Measurements from ENCODE around the gene SPATS2.

The SPATS2 gene

DNA sequence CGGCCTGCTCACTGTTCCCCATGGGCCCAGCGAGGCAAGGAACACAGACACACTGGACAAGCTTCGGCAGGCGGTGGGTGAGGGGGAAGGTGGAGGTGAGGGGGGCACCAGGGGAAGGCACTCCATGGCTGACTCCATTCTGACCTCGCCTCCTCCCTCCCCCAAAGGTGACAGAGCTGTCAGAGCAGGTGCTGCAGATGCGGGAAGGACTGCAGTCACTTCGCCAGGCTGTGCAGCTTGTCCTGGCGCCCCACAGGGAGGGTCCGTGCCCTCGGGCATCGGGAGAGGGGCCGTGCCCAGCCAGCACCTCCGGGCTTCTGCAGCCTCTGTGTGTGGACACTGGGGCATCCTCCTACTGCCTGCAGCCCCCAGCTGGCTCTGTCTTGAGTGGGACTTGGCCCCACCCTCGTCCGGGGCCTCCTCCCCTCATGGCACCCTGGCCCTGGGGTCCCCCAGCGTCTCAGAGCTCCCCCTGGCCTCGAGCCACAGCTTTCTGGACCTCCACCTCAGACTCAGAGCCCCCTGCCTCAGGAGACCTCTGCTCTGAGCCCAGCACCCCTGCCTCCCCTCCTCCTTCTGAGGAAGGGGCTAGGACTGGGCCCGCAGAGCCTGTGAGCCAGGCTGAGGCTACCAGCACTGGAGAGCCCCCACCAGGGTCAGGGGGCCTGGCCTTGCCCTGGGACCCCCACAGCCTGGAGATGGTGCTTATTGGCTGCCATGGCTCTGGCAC lies 190.1 kb downstream of the SPATS2 start:
- TF ChIP-seq, protein P1, sequence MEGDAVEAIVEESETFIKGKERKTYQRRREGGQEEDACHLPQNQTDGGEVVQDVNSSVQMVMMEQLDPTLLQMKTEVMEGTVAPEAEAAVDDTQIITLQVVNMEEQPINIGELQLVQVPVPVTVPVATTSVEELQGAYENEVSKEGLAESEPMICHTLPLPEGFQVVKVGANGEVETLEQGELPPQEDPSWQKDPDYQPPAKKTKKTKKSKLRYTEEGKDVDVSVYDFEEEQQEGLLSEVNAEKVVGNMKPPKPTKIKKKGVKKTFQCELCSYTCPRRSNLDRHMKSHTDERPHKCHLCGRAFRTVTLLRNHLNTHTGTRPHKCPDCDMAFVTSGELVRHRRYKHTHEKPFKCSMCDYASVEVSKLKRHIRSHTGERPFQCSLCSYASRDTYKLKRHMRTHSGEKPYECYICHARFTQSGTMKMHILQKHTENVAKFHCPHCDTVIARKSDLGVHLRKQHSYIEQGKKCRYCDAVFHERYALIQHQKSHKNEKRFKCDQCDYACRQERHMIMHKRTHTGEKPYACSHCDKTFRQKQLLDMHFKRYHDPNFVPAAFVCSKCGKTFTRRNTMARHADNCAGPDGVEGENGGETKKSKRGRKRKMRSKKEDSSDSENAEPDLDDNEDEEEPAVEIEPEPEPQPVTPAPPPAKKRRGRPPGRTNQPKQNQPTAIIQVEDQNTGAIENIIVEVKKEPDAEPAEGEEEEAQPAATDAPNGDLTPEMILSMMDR (IDR thresholded peaks at IDR 0.05; ENCODE audit: insufficient read depth, low read length, poor library complexity, severe bottlenecking): no peak
- Histone ChIP-seq H3K27me3 (replicated peaks; ENCODE audit: control insufficient read depth, insufficient read depth, low read length) (no peaks in the 10 kb centered on the region), H3K36me3 (ENCODE audit: control insufficient read depth, insufficient read depth, low read length) (peaks cover 27% of the 10 kb centered on the region), H3K4me3 (replicated peaks; ENCODE audit: low read depth, low read length) (no peak overlapping the region)
- no peak for DNase-seq (ENCODE audit: extremely low read depth, insufficient read length)

DNA sequence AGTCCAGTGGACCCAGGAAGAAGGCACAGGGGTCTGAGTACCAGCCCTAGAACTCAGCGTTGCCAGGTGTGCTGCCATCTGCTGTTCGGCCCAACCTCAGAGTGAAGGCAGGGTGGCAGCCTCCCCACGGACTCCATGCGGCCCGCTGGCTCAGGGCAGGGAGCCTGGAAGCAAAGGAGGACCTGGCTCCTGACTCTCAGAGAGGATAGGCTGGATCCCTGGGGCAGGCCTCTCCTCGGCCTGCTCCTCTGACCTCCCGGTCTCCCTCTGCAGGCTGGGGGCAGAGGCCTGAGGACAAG lies 190.6 kb downstream of the SPATS2 start:
- TF ChIP-seq, protein P1 (IDR thresholded peaks at IDR 0.05; ENCODE audit: insufficient read depth, low read length, poor library complexity, severe bottlenecking): no peak
- DNase-seq (ENCODE audit: extremely low read depth, insufficient read length): no peak
- H3K36me3 ChIP-seq (ENCODE audit: control insufficient read depth, insufficient read depth, low read length): peaks cover 29% of the 10 kb centered on the region
- H3K27me3 ChIP-seq (replicated peaks; ENCODE audit: control insufficient read depth, insufficient read depth, low read length): no peaks in the 10 kb centered on the region
- H3K4me3 ChIP-seq (replicated peaks; ENCODE audit: low read depth, low read length): no peak overlapping the region

DNA sequence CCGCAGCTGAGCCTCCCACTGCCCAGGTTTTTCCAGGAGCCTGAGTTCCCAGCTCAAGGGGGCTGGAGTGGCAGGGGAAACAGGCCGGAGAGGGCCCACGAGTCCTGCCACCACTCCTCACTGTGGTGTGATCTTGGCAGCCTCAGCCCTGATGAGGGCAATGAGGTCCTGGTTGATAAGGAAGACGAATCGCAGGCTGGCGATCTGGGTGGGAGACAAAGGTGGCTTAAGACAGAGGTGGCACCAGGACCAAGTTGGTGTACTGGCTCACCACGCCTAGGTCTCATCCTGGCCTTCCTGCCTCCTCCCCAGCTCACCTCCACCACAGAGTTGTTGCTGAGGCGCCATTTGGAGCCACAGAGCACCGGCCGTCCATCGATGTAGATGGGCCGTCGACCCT lies 191.3 kb downstream of the SPATS2 start:
- no peak overlapping the region for H3K4me3 ChIP-seq (replicated peaks; ENCODE audit: low read depth, low read length)
- no peak for DNase-seq (ENCODE audit: extremely low read depth, insufficient read length)
- no peaks in the 10 kb centered on the region for H3K27me3 ChIP-seq (replicated peaks; ENCODE audit: control insufficient read depth, insufficient read depth, low read length)
- TF ChIP-seq, protein P1 (IDR thresholded peaks at IDR 0.05; ENCODE audit: insufficient read depth, low read length, poor library complexity, severe bottlenecking): no peak
- H3K36me3 ChIP-seq (ENCODE audit: control insufficient read depth, insufficient read depth, low read length): peaks cover 36% of the 10 kb centered on the region

DNA sequence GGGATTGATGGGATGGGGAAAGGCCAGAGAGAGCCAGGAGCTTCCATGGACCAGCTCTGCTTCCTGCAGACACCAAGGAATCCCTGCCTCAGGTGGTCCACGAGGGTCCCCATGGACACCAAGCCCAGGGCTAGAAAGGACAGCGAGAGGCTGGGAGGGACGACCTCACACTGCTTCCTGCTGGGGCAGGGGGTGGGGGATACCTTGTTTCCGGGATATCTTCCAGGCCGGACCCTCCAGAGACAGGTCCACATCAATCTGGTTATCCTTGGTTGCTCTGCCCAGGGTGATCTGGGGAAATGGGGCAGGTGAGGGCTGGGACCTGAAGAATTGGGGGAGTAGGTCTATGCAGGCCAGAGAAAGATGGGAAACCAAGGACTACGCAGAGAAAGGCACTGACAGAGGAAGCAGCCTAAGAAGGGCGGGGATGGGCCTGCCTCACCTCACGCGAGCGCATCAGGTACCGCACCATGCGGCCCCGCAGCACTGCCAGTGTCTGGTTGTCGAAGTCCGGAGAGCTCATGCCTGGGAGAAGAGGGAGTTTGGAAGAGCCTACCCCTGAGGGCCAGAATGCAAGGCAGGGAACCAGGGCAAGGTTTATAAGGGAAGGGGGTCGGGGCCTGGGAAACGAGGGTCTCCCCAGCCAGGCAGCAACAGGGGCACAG lies 191.9 kb downstream of the SPATS2 start:
- no peak for DNase-seq (ENCODE audit: extremely low read depth, insufficient read length)
- Histone ChIP-seq H3K4me3 (replicated peaks; ENCODE audit: low read depth, low read length) (no peak overlapping the region), H3K36me3 (ENCODE audit: control insufficient read depth, insufficient read depth, low read length) (peaks cover 42% of the 10 kb centered on the region), H3K27me3 (replicated peaks; ENCODE audit: control insufficient read depth, insufficient read depth, low read length) (no peaks in the 10 kb centered on the region)
- TF ChIP-seq, protein P1 (IDR thresholded peaks at IDR 0.05; ENCODE audit: insufficient read depth, low read length, poor library complexity, severe bottlenecking): no peak

DNA sequence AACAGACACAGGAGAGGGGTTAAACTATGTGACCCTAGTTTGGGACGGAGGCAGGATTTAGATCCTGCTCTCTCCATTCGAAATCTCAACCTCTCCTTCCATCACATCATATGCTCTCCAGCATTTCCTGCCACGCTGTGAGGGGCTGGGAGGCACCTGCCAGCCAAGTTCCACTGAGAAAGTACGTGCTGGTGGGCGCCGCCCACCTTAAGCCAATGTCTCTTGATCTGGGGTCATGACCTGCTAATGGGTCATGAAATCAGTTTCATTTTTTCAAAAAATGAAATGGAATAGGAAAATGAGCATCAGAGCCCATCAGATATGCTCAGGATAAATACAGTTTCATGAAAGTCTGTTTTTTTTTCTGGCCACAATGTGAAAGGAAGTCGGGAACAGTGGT lies 193.4 kb downstream of the SPATS2 start:
- no peak for DNase-seq (ENCODE audit: extremely low read depth, insufficient read length)

More for the DNA sequence above, 193.4 kb downstream of the SPATS2 start:
- H3K36me3 ChIP-seq (ENCODE audit: control insufficient read depth, insufficient read depth, low read length): peaks cover 49% of the 10 kb centered on the region
- TF ChIP-seq, protein P1 (IDR thresholded peaks at IDR 0.05; ENCODE audit: insufficient read depth, low read length, poor library complexity, severe bottlenecking): no peak
- H3K27me3 ChIP-seq (replicated peaks; ENCODE audit: control insufficient read depth, insufficient read depth, low read length): no peaks in the 10 kb centered on the region
- H3K4me3 ChIP-seq (replicated peaks; ENCODE audit: low read depth, low read length): no peak overlapping the region
